Body of pancreas (tissue), 4 donors: ENCODE results near the gene RBMX.

Experiments used
- POLR2A ChIP-seq, 3 donors: fragments of 450-650 bp; IDR thresholded peaks; one replicate each; pipeline ENCODE4 v1.6.1; 2016; ENCODE audit warnings: antibody characterized with exemption in 3 of 3, mild to moderate bottlenecking in 2 of 3
- TF ChIP-seq, protein P1 (sequence below), 7 experiments: fragments of 450-650 bp in 4 of 7; fragments of 200-600 bp in 3 of 7; sonication (generic) in 3 of 7; IDR thresholded peaks; one replicate each; pipeline ENCODE4 v1.5.1; 2016 to 2019; ENCODE audit warnings: antibody characterized with exemption in 7 of 7

GRCh38 chrX:136899221-136899620, 18.7 kb upstream of the RBMX start:
- TF ChIP-seq, protein P1, sequence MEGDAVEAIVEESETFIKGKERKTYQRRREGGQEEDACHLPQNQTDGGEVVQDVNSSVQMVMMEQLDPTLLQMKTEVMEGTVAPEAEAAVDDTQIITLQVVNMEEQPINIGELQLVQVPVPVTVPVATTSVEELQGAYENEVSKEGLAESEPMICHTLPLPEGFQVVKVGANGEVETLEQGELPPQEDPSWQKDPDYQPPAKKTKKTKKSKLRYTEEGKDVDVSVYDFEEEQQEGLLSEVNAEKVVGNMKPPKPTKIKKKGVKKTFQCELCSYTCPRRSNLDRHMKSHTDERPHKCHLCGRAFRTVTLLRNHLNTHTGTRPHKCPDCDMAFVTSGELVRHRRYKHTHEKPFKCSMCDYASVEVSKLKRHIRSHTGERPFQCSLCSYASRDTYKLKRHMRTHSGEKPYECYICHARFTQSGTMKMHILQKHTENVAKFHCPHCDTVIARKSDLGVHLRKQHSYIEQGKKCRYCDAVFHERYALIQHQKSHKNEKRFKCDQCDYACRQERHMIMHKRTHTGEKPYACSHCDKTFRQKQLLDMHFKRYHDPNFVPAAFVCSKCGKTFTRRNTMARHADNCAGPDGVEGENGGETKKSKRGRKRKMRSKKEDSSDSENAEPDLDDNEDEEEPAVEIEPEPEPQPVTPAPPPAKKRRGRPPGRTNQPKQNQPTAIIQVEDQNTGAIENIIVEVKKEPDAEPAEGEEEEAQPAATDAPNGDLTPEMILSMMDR (IDR thresholded peaks at IDR 0.05): no peak
- TF ChIP-seq POLR2A (IDR thresholded peaks at IDR 0.05): no peak
